ENCODE results near the gene ID2.

The ID2 gene

DNA sequence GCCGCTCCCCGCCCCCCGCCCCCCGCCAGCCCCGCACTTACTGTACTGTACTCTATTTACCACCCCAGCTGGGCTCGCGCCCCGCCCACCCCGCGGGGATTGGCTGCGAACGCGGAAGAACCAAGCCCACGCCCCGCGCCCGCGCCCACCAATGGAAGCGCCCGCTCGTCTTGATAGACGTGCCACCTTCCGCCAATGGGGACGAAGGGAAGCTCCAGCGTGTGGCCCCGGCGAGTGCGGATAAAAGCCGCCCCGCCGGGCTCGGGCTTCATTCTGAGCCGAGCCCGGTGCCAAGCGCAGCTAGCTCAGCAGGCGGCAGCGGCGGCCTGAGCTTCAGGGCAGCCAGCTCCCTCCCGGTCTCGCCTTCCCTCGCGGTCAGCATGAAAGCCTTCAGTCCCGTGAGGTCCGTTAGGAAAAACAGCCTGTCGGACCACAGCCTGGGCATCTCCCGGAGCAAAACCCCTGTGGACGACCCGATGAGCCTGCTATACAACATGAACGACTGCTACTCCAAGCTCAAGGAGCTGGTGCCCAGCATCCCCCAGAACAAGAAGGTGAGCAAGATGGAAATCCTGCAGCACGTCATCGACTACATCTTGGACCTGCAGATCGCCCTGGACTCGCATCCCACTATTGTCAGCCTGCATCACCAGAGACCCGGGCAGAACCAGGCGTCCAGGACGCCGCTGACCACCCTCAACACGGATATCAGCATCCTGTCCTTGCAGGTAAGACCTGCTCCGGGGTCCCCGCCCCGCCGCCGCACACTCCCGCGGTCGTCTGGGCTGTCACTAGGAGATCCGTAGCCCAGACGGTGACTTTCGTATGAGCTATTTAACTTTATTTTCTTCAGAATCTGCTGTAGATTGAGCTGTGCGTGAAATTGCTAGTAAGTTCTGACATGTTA is at the start of gene ID2 (continued):
- TF ChIP-seq ELK4 (IDR thresholded peaks at IDR 0.05; ENCODE audit: borderline replicate concordance, low read depth, low read length) (no peak), YY2 (tag by site-specific recombination; IDR thresholded peaks at IDR 0.05) (0 out of 2 replicates have a peak, but pooled peaks have one; percentile 14), ZNF221 (tag by site-specific recombination; IDR thresholded peaks at IDR 0.05; ENCODE audit: borderline replicate concordance) (no peak)

DNA sequence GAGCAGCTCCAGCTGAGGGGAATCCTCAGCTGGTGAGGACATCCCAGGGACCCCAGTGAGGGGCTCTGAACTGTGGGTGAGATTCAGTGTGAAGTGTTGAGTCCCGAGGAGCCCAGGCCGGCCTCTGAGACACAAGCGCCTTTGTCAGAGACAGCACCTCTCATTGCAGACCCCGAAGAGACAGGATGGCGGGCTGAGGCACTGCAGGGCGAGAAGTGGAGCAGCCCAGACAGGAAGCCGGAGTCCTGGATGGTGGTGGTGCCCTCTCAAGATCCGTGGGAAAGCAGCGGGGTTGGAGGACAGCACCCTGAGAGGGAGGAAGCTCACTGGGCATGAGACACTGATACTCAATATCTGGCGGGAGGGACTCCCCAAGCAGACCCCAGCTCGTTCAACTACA is 49.1 kb upstream of the ID2 start:
- no peaks in the 10 kb centered on the region for H3K36me3 ChIP-seq (ENCODE audit: control insufficient read depth in 2 of 2, insufficient read depth in 1 of 2, low read length in 2 of 2)
- POLR2A ChIA-PET, result interaction anchor here (2.6 kb wide), 1 partner anchor 49 kb away, joined by 13 read pairs; the partner anchor contains the start of gene ID2
- no peaks in the 10 kb centered on the region for H3K4me1 ChIP-seq (ENCODE audit: control insufficient read depth, insufficient read depth, low read length)
- no peak overlapping the region for H3K4me3 ChIP-seq (ENCODE audit: low read depth, low read length)
- CTCF ChIA-PET, result no interaction called here
- no peaks in the 10 kb centered on the region for H3K9me3 ChIP-seq (ENCODE audit: control insufficient read depth, insufficient read depth, low read depth, low read length)
- no peak overlapping the region for H3K27ac ChIP-seq (ENCODE audit: extremely low read depth, low read depth, low read length)
- no peak for TF ChIP-seq ZNF394 (tag by site-specific recombination; IDR thresholded peaks at IDR 0.05; ENCODE audit: borderline replicate concordance)
- TF ChIP-seq ZNF112 (tag by site-specific recombination; IDR thresholded peaks at IDR 0.05), result no peak
- TF ChIP-seq, protein P1, sequence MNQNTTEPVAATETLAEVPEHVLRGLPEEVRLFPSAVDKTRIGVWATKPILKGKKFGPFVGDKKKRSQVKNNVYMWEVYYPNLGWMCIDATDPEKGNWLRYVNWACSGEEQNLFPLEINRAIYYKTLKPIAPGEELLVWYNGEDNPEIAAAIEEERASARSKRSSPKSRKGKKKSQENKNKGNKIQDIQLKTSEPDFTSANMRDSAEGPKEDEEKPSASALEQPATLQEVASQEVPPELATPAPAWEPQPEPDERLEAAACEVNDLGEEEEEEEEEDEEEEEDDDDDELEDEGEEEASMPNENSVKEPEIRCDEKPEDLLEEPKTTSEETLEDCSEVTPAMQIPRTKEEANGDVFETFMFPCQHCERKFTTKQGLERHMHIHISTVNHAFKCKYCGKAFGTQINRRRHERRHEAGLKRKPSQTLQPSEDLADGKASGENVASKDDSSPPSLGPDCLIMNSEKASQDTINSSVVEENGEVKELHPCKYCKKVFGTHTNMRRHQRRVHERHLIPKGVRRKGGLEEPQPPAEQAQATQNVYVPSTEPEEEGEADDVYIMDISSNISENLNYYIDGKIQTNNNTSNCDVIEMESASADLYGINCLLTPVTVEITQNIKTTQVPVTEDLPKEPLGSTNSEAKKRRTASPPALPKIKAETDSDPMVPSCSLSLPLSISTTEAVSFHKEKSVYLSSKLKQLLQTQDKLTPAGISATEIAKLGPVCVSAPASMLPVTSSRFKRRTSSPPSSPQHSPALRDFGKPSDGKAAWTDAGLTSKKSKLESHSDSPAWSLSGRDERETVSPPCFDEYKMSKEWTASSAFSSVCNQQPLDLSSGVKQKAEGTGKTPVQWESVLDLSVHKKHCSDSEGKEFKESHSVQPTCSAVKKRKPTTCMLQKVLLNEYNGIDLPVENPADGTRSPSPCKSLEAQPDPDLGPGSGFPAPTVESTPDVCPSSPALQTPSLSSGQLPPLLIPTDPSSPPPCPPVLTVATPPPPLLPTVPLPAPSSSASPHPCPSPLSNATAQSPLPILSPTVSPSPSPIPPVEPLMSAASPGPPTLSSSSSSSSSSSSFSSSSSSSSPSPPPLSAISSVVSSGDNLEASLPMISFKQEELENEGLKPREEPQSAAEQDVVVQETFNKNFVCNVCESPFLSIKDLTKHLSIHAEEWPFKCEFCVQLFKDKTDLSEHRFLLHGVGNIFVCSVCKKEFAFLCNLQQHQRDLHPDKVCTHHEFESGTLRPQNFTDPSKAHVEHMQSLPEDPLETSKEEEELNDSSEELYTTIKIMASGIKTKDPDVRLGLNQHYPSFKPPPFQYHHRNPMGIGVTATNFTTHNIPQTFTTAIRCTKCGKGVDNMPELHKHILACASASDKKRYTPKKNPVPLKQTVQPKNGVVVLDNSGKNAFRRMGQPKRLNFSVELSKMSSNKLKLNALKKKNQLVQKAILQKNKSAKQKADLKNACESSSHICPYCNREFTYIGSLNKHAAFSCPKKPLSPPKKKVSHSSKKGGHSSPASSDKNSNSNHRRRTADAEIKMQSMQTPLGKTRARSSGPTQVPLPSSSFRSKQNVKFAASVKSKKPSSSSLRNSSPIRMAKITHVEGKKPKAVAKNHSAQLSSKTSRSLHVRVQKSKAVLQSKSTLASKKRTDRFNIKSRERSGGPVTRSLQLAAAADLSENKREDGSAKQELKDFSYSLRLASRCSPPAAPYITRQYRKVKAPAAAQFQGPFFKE (tag by site-specific recombination; IDR thresholded peaks at IDR 0.05; ENCODE audit: borderline replicate concordance), result no peak
- TF ChIP-seq ZNF777 (tag by site-specific recombination; IDR thresholded peaks at IDR 0.05; ENCODE audit: borderline replicate concordance), result no peak
- no peak for TF ChIP-seq SALL2 (tag by site-specific recombination; IDR thresholded peaks at IDR 0.05; ENCODE audit: borderline replicate concordance)

DNA sequence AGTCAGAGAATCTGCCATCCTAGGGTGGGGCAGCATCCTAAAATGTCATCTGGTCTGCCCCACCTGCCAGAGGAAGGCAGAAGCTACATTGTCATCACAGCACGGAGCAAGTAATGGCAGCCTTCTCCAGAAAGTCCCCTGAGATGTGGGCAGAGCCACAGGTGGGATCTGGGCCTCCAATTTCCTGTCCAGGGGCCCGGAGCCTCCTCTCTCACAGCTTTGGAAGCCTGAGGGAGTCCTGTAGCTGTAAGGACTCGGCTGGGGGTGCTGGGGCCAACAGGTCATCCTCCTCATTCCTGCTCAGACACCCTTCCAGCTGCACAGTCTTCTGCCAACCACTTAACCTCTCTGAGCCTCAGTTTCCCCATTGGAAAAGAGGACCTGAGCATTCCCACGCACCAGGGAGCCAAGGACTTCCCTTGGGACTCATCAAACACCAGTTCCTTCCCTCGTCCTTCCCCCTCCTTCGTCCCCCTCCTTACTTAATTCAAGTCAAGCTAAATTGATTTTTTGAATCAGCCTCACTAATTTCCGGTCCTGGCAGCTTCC is 48.6 kb upstream of the ID2 start:
- TF ChIP-seq HIC1 (tag by site-specific recombination; IDR thresholded peaks at IDR 0.05) (no peak), SCRT2 (tag by site-specific recombination; IDR thresholded peaks at IDR 0.05) (0 out of 2 replicates have a peak, but pooled peaks have one; percentile 19)
- CTCF ChIA-PET, result interaction anchor here (0.6 kb wide), 1 partner anchor 475 kb away, joined by 4 read pairs; no protein-coding TSS in a partner anchor
- no peaks in the 10 kb centered on the region for H3K4me1 ChIP-seq (ENCODE audit: control insufficient read depth, insufficient read depth, low read length)
- no peak overlapping the region for H3K27ac ChIP-seq (ENCODE audit: extremely low read depth, low read depth, low read length)
- no peak overlapping the region for H3K4me3 ChIP-seq (ENCODE audit: low read depth, low read length)
- POLR2A ChIA-PET, result interaction anchor here (2.6 kb wide), 1 partner anchor 49 kb away, joined by 13 read pairs; the partner anchor contains the start of gene ID2
- H3K9me3 ChIP-seq (ENCODE audit: control insufficient read depth, insufficient read depth, low read depth, low read length), result no peaks in the 10 kb centered on the region
- no peaks in the 10 kb centered on the region for H3K36me3 ChIP-seq (ENCODE audit: control insufficient read depth in 2 of 2, insufficient read depth in 1 of 2, low read length in 2 of 2)
